ENCODE data around the gene ASPA.
"Not testable (repeated sequence)": the region's sequence is repeated elsewhere in the genome, so short reads cannot be mapped to it uniquely, and the experiment has no call there.

ASPA gene

GRCh38 chr17:3475812-3476610 is at the start of gene ASPA:
ASPA (plus strand) TSS chr17:3475997; CDS start chr17:3476160, 163 bp downstream.
- no peak for DNase-seq

GRCh38 chr17:3433215-3433614 is 42.6 kb upstream of the ASPA start:
- not testable (repeated sequence) for DNase-seq

- no peak for DNase-seq
Observed at GRCh38 chr17:3433741-3434140, 42.1 kb upstream of the ASPA start, which contains the start of gene OR1E2. OR1E2 (minus strand) TSS chr17:3433841; CDS start chr17:3433841, 0 bp downstream.

GRCh38 chr17:3438368-3438767 is 37.4 kb upstream of the ASPA start:
- no peak for DNase-seq

GRCh38 chr17:3440451-3440850 is 35.3 kb upstream of the ASPA start:
- DNase-seq: no peak

GRCh38 chr17:3447625-3448024 is 28.2 kb upstream of the ASPA start:
- DNase-seq: no peak

GRCh38 chr17:3448059-3448665 is 27.6 kb upstream of the ASPA start:
- DNase-seq: no peak

GRCh38 chr17:3466355-3466754 is 9.4 kb upstream of the ASPA start:
- DNase-seq: not testable (repeated sequence)

- DNase-seq: no peak
Observed at GRCh38 chr17:3469529-3469928, 6.3 kb upstream of the ASPA start.

- no peak for DNase-seq
Observed at GRCh38 chr17:3471599-3471998, 4.2 kb upstream of the ASPA start, which contains the start of gene SPATA22. SPATA22 (minus strand) TSS chr17:3471819; CDS start chr17:3469325, 2,494 bp downstream.

GRCh38 chr17:3472137-3472536 is 3.7 kb upstream of the ASPA start:
- DNase-seq: no peak

- DNase-seq: no peak
Observed at GRCh38 chr17:3474212-3474611, 1.6 kb upstream of the ASPA start.

GRCh38 chr17:3475251-3475685 is 529 bp upstream of the ASPA start:
- no peak for DNase-seq

GRCh38 chr17:3479988-3480387 is 4.2 kb downstream of the ASPA start:
- DNase-seq: no peak

GRCh38 chr17:3482852-3483251 is 7.1 kb downstream of the ASPA start:
- no peak for DNase-seq

- peak; percentile 75 for DNase-seq
Observed at GRCh38 chr17:3485481-3486068, 9.8 kb downstream of the ASPA start.

- no peak for DNase-seq
Observed at GRCh38 chr17:3497101-3497500, 21.3 kb downstream of the ASPA start.

GRCh38 chr17:3501344-3501743 is 25.5 kb downstream of the ASPA start:
- DNase-seq: no peak

- no peak for DNase-seq
Observed at GRCh38 chr17:3502466-3502865, 26.7 kb downstream of the ASPA start.

- no peak for DNase-seq
Observed at GRCh38 chr17:3503285-3503684, 27.5 kb downstream of the ASPA start.

- DNase-seq: no peak
Observed at GRCh38 chr17:3505008-3505407, 29.2 kb downstream of the ASPA start.

- no peak for DNase-seq
Observed at GRCh38 chr17:3506054-3506453, 30.3 kb downstream of the ASPA start.

- no peak for DNase-seq
Observed at GRCh38 chr17:3507071-3507470, 31.3 kb downstream of the ASPA start.

- no peak for DNase-seq
Observed at GRCh38 chr17:3507869-3508268, 32.1 kb downstream of the ASPA start.
